GM11168 (cell line): ENCODE measurements around the gene AQP6.

Experiments used
- in situ Hi-C: fragments of 300-500 bp; cut with MboI; formaldehyde crosslinking; loops from one replicate; pipeline ENCODE4 v1.12.0; 2022; ENCODE audit warnings: low sequenced_read_pairs; ENCODE audit not compliant: unreplicated experiment

Gene AQP6

DNA sequence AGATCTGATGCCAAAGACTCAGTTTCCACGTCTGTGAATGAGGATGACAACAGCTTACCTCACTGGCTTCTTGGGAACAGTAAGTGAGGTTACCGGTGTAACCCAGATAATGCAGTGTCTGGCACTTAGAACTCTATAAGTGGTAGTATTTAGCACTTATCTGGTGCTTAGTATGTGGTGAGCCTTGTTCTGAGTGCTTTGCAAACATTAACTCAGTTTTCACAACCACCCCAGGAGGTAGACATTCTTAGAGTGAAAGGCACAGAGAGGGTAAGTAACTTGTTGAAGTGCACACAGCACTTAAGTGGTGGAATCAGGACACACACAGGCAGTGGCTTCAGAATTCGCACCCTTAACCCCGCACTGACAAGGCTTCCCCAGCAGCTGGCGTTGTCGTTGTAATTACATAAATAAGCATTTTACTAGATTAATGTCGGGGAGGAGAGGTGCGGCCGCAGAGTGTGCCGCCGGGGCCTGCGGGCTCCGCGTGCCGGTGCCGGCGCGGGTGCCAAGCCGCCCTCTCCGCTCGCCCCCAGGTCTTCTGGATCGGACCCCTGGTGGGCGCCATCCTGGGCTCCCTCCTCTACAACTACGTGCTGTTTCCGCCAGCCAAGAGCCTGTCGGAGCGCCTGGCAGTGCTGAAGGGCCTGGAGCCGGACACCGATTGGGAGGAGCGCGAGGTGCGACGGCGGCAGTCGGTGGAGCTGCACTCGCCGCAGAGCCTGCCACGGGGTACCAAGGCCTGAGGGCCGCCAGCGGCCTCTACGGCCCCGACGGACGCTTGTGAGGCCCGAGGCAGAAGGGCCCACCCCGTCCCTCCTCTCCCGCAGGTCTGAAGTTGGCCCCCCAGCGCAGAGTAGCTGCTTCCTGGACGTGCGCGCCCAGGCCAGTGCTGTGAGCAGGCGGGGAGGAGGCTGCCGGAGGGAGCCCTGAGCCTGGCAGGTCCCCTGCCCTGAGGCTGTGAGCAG, 17.6 kb upstream of the AQP6 start:
- in situ Hi-C loops, result no loop called here

GRCh38 chr12:49955899-49956662, 16.7 kb upstream of the AQP6 start:
- in situ Hi-C loops, result no loop called here

- in situ Hi-C loops, result no loop called here
Measured at GRCh38 chr12:49956663-49957569, 15.8 kb upstream of the AQP6 start.

DNA sequence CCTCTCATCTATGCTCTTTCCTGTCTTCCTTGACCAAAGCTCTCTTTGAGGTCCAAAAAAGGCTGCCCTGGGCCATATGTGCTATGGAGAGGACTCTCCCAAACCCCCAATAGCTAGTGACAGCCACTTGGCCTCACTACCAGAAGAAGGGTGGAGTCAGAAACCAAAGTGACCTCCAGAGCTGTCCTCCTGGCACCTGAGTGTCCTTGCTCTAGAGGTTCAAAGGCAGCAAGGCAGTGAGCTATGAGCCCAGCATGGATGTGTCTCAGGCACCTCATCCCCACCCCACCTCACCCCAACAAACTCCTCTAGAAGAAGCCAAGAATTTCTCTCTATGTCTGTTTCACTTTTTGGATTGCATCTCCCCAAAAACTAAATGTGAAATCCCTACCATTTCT, 15.2 kb upstream of the AQP6 start:
- in situ Hi-C loops, result no loop called here

GRCh38 chr12:49959685-49960473, 12.9 kb upstream of the AQP6 start:
- in situ Hi-C loops, result no loop called here

- in situ Hi-C loops, result no loop called here
Measured at GRCh38 chr12:49960474-49961110, 12.2 kb upstream of the AQP6 start.

DNA sequence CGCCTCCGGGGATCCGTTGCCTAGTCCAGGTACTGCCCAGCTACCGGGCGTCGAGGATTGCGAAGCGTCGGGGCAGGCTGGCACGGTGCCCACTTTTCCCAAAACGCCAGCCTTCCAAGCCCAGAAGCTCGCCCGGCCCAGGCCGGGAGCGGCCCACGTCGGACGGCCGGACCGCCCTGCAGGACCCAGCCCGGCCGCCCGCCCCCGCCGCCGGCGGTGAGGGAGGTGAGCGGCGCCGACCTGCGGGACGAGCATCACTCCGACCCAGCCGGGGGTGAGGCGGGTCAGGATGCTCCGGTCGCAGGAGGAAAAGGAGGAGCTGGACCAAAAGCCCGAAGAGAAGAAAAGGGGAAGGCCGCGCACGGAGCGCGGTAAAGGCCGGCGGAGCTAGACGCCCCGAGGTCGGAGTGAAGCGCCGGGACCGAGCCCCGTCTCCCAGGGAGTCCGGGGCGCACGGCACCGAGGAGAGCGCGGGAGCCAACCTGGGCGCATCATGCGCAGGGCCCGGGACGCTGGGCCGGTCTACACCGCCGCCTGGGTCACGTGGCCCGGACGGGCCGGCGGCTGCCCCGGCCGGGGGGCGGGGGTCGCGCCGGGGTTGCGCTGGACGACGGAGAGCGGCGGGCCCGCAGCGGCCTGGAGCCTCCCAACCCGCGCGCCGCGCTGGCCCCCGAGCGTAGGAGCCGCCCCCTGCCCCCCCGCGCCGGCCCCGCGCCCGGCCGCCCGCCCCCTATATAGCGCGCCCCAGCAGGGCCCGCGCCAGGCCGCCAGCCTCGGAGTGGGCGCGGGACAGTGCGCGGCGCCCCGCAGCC, 11.4 kb upstream of the AQP6 start, which contains the start of gene AQP5:
Gene AQP5, plus strand, starts transcription at position 762 of the 812 bp plus-strand sequence. CDS start 146 bp downstream, outside the sequence.
- in situ Hi-C loops, result no loop called here

DNA sequence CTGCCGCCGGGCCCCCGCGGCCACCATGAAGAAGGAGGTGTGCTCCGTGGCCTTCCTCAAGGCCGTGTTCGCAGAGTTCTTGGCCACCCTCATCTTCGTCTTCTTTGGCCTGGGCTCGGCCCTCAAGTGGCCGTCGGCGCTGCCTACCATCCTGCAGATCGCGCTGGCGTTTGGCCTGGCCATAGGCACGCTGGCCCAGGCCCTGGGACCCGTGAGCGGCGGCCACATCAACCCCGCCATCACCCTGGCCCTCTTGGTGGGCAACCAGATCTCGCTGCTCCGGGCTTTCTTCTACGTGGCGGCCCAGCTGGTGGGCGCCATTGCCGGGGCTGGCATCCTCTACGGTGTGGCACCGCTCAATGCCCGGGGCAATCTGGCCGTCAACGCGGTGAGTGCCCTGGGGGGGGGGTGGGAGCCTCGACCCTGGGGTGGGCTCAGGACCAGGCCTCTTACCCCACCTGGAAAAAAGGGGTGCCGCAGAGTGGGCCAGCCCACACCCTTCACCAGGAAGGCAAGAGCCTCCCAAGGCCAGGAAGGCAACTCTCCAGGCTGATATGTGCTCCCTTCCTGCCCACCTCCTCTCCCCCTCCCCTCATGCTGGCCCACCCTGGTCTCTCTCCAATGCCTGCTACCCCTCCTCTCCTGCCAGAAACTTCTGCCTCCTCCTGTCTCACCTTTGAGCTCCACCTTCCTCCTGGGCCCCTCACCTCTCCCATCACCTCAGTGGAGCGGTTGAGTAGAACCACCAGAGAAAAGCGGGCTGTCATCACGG, 10.6 kb upstream of the AQP6 start:
- in situ Hi-C loops, result no loop called here

GRCh38 chr12:49962861-49963765, 9.6 kb upstream of the AQP6 start:
- in situ Hi-C loops, result no loop called here

GRCh38 chr12:49963976-49964815, 8.6 kb upstream of the AQP6 start:
- in situ Hi-C loops, result no loop called here

- in situ Hi-C loops, result no loop called here
Measured at GRCh38 chr12:49964849-49965624, 7.7 kb upstream of the AQP6 start.

- in situ Hi-C loops, result no loop called here
Measured at GRCh38 chr12:49965836-49966235, 6.9 kb upstream of the AQP6 start.

DNA sequence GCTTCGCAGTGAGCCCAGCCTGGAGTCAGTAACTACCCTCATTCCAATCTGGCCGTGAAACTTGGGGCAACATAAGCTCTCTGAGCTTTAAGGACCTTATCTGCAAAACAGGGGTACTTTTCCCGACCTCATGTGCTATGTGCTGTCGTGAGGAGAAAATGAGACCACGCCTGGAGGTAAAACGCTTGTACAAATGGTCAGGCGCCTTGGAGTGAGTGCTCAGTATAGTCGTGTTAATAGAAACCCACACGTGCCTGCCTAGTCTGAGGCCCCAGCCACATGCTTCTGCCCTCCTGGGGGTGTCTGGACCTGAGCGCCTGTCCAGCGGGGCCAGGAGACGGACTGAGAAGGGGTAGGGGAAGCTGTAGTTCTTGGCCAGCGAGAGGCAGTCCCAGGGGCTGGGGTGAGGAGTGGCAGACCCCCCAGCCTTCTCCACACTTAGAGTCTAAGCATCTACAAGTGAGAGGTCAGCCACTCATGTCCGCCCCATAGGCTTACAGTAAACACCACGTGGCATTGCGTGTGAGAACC, 6.2 kb upstream of the AQP6 start:
- in situ Hi-C loops, result no loop called here

DNA sequence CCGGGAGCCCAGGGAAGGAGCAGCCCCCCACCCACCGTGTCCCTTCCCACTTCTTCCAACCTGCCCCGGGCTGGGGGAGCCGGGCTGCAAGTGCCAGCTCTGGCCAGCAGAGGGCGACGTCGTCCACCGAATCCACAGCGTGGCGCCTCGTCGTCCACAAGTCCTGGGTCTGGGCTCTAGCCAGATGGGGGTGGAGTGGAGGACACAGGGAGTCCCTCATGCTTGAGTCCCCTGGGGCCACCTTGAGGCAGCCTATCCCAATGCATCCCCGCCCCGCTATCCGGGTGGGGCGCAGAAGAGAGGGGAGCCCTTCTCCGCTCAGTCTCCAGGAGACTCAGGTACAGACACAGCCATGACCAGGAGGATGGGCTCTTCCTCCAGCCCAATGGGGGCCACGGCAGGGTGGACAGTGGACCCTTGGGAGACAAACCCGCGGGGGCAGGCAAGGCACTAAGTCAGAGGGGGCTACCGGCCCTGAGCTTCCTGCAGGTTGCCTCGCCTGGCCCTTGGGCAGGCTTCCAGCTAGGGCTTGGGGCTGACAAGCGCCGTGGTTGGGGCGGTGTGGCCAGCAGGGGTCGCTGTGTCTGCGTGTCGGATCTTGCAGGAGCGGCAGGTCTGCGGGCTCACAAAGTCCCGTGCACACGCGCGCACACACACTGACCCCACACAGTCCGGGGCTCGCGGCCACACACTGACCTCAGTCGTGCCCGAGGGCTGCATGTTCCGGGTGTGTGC, 5.5 kb upstream of the AQP6 start:
- in situ Hi-C loops, result no loop called here
